Astrocyte (in vitro differentiated cells and primary cell): ENCODE measurements around the gene MPRIP. TPM values are rescaled to one million over a fixed set of nuclear protein-coding genes. Genes with fewer than 3 reads are reported as not detected.

ENCODE experiments used
- DNase-seq: peaks from one replicate; pipeline ENCODE4 v3.0.0-alpha.2; 2010; ENCODE audit warnings: low read depth
- FAIRE-seq: peaks from 2 replicates; lab custom pipeline; 2011; peaks lifted over from hg19 to GRCh38; lab: Jason Lieb, UNC
- H2AFZ ChIP-seq: 2 replicates; pipeline ENCODE4 v1.6.0; 2012; ENCODE audit warnings: low read depth, low read length, inconsistent platforms
- H3K27ac ChIP-seq: 2 replicates; pipeline ENCODE4 v1.5.1; 2011; ENCODE audit warnings: low read depth, low read length, inconsistent platforms
- H3K27me3 ChIP-seq: 2 replicates; pipeline ENCODE4 v1.6.0; 2011; ENCODE audit warnings: low read length, inconsistent platforms; ENCODE audit not compliant: insufficient read depth
- H3K36me3 ChIP-seq: 2 replicates; pipeline ENCODE4 v1.5.1; 2011; ENCODE audit warnings: low read length, inconsistent platforms; ENCODE audit not compliant: insufficient read depth
- H3K4me1 ChIP-seq: 2 replicates; pipeline ENCODE4 v1.5.1; 2011; ENCODE audit warnings: low read length, inconsistent platforms; ENCODE audit not compliant: insufficient read depth
- H3K4me2 ChIP-seq: 2 replicates; pipeline ENCODE4 v1.6.0; 2012; ENCODE audit warnings: low read length, inconsistent platforms
- H3K4me3 ChIP-seq: 2 replicates; pipeline ENCODE4 v1.5.1; 2011; ENCODE audit warnings: low read depth, mild to moderate bottlenecking, low read length, inconsistent platforms; ENCODE audit not compliant: insufficient read depth
- H3K79me2 ChIP-seq: 2 replicates; pipeline ENCODE4 v1.6.0; 2012; ENCODE audit warnings: mild to moderate bottlenecking, low read length, inconsistent platforms; ENCODE audit not compliant: insufficient read depth
- H3K9ac ChIP-seq: 2 replicates; pipeline ENCODE4 v1.6.0; 2012; ENCODE audit warnings: mild to moderate bottlenecking, low read length, inconsistent platforms
- H3K9me3 ChIP-seq: 2 replicates; pipeline ENCODE4 v1.5.1; 2012; ENCODE audit warnings: low read depth, mild to moderate bottlenecking, low read length, inconsistent platforms; ENCODE audit not compliant: insufficient read depth
- H4K20me1 ChIP-seq: 2 replicates; pipeline ENCODE4 v1.6.0; 2012; ENCODE audit warnings: low read length, inconsistent platforms; ENCODE audit not compliant: insufficient read depth
- H3K27ac Mint-ChIP-seq: one replicate; pipeline ENCODE4 v1.8.0; 2021; ENCODE audit warnings: mild to moderate bottlenecking, mixed read lengths; ENCODE audit not compliant: unreplicated experiment
- H3K27me3 Mint-ChIP-seq: one replicate; pipeline ENCODE4 v1.8.0; 2021; ENCODE audit warnings: low read depth, mixed read lengths; ENCODE audit not compliant: unreplicated experiment
- H3K36me3 Mint-ChIP-seq: one replicate; pipeline ENCODE4 v1.8.0; 2021; ENCODE audit warnings: low read depth, mixed read lengths; ENCODE audit not compliant: unreplicated experiment
- H3K4me1 Mint-ChIP-seq: one replicate; pipeline ENCODE4 v1.8.0; 2021; ENCODE audit warnings: low read depth, mixed read lengths; ENCODE audit not compliant: unreplicated experiment
- H3K4me3 Mint-ChIP-seq: one replicate; pipeline ENCODE4 v1.8.0; 2021; ENCODE audit warnings: mild to moderate bottlenecking, moderate library complexity, mixed read lengths; ENCODE audit not compliant: unreplicated experiment
- H3K9me3 Mint-ChIP-seq: one replicate; pipeline ENCODE4 v1.8.0; 2021; ENCODE audit warnings: mild to moderate bottlenecking, mixed read lengths; ENCODE audit not compliant: unreplicated experiment
- EZH2 ChIP-seq: IDR thresholded peaks from 2 replicates; pipeline ENCODE4 v1.6.1; 2012; ENCODE audit warnings: mild to moderate bottlenecking, low read length, inconsistent platforms; ENCODE audit not compliant: insufficient read depth
- total RNA-seq: library from RNA; stranded (reverse); gene quantifications from 2 replicates; pipeline ENCODE4 v1.2.1, GENCODE V29; 2021
- TF ChIP-seq, protein P1 (sequence below): IDR thresholded peaks from 2 replicates; pipeline ENCODE4 v1.5.1; 2011; ENCODE audit warnings: low read depth, mild to moderate bottlenecking, inconsistent platforms, low read length, moderate library complexity; ENCODE audit not compliant: insufficient read depth

Gene MPRIP
- total RNA-seq, 1 donor from 2014 or later = 176 TPM

DNA sequence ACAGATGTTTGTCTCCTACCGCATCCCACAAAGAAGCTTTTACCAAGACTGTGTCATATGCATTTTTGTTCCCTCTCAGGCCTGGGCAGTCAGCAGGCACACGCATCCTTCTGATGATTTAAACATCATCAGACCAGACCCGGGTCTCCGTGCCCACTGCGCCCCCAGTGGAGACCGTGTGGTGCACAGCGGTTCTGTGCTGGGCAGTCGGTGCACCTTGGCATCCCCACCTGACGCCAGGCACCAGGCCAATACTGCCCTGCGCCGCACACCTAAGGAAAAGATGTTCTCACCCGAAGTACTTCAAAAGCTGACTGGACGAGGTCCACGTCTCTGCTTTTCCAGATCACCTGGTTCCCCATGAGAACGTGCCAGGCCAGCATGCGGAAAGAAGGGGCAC lies 174.5 kb downstream of the MPRIP start:
- Histone ChIP-seq H3K4me3 (no peak overlapping the region), H3K9ac (no peak overlapping the region), H3K9me3 (no peaks in the 10 kb centered on the region), H3K4me2 (no peak overlapping the region), H3K4me1 (no peaks in the 10 kb centered on the region), H4K20me1 (peaks cover 28% of the 10 kb centered on the region), H3K27ac (no peak overlapping the region), H3K27me3 (no peaks in the 10 kb centered on the region), H3K36me3 (peaks cover 49% of the 10 kb centered on the region), H3K79me2 (no peaks in the 10 kb centered on the region), H2AFZ (no peak overlapping the region)
- H3K4me3 Mint-ChIP-seq = no peak overlapping the region
- TF ChIP-seq EZH2 = no peak
- TF ChIP-seq, protein P1, sequence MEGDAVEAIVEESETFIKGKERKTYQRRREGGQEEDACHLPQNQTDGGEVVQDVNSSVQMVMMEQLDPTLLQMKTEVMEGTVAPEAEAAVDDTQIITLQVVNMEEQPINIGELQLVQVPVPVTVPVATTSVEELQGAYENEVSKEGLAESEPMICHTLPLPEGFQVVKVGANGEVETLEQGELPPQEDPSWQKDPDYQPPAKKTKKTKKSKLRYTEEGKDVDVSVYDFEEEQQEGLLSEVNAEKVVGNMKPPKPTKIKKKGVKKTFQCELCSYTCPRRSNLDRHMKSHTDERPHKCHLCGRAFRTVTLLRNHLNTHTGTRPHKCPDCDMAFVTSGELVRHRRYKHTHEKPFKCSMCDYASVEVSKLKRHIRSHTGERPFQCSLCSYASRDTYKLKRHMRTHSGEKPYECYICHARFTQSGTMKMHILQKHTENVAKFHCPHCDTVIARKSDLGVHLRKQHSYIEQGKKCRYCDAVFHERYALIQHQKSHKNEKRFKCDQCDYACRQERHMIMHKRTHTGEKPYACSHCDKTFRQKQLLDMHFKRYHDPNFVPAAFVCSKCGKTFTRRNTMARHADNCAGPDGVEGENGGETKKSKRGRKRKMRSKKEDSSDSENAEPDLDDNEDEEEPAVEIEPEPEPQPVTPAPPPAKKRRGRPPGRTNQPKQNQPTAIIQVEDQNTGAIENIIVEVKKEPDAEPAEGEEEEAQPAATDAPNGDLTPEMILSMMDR = no peak
- H3K27me3 Mint-ChIP-seq = no peaks in the 10 kb centered on the region
- DNase-seq (no peak), FAIRE-seq (no peak)
- no peaks in the 10 kb centered on the region for H3K9me3 Mint-ChIP-seq
- H3K27ac Mint-ChIP-seq = no peak overlapping the region
- H3K36me3 Mint-ChIP-seq = peaks cover 18% of the 10 kb centered on the region
- H3K4me1 Mint-ChIP-seq = no peaks in the 10 kb centered on the region

DNA sequence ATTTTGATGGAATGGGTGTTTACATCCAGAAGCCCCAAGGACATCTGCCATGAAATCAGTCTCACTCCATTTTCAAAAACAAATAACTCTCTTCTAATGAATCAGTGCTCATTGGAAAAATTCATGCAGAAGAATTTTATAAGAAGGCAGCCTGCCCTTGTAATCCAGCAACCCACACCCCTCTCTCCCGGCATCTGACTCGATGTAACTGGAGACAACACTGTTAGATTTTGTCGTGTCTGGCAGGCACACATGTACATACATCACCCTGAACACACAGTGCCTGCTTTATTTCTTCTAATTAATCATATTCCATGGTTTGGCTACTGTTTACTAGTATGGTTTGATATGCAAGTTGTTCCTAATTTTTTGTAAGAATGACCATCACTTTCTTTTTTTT lies 175.7 kb downstream of the MPRIP start:
- DNase-seq (no peak), FAIRE-seq (no peak)
- Mint-ChIP-seq H3K36me3 (peaks cover 19% of the 10 kb centered on the region), H3K27me3 (no peaks in the 10 kb centered on the region), H3K4me1 (no peaks in the 10 kb centered on the region), H3K9me3 (no peaks in the 10 kb centered on the region), H3K4me3 (no peak overlapping the region), H3K27ac (no peak overlapping the region)
- no peak overlapping the region for H3K4me3 ChIP-seq
- no peaks in the 10 kb centered on the region for H3K27me3 ChIP-seq
- H3K4me1 ChIP-seq = no peaks in the 10 kb centered on the region
- H4K20me1 ChIP-seq = peaks cover 34% of the 10 kb centered on the region
- no peak overlapping the region for H3K4me2 ChIP-seq
- H2AFZ ChIP-seq = no peak overlapping the region
- H3K9me3 ChIP-seq = no peaks in the 10 kb centered on the region
- TF ChIP-seq, protein P1 = no peak
- no peak for TF ChIP-seq EZH2
- H3K79me2 ChIP-seq = no peaks in the 10 kb centered on the region
- peaks cover 50% of the 10 kb centered on the region for H3K36me3 ChIP-seq
- no peak overlapping the region for H3K27ac ChIP-seq
- no peak overlapping the region for H3K9ac ChIP-seq

DNA sequence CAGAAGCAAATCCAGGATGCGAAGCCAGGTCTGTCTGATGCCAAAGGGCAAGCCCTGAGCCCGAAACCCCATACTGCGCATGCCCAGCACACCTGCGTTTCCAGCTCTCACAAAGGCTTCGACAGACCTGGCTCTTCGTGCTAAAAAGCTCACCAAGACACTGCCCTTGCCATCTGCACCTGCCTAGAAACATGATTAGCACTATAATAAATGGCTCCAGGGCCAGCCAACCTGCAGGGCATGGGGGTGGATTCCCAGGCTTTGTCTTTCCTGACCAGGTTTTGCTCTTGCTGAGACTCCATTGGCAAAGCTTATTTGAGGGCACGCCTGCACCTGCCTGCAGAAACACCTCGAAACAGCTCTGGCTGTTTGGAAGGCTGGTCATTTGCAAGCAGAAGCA lies 178.3 kb downstream of the MPRIP start:
- no peak for TF ChIP-seq EZH2
- TF ChIP-seq, protein P1 = no peak
- Histone ChIP-seq H3K36me3 (peaks cover 56% of the 10 kb centered on the region), H2AFZ (no peak overlapping the region), H3K9me3 (no peaks in the 10 kb centered on the region), H3K4me2 (no peak overlapping the region), H3K27me3 (no peaks in the 10 kb centered on the region), H4K20me1 (peaks cover 38% of the 10 kb centered on the region), H3K9ac (no peak overlapping the region), H3K4me3 (no peak overlapping the region), H3K27ac (no peak overlapping the region), H3K79me2 (no peaks in the 10 kb centered on the region), H3K4me1 (no peaks in the 10 kb centered on the region)
- Mint-ChIP-seq H3K4me3 (no peak overlapping the region), H3K27ac (no peak overlapping the region), H3K27me3 (no peaks in the 10 kb centered on the region), H3K36me3 (peaks cover 29% of the 10 kb centered on the region), H3K9me3 (no peaks in the 10 kb centered on the region), H3K4me1 (no peaks in the 10 kb centered on the region)
- no peak for FAIRE-seq
- no peak for DNase-seq
